Brain microvascular endothelial cell (primary cell): ENCODE measurements around the gene ST8SIA1.

ENCODE experiments used
- DNase-seq: peaks from one replicate; pipeline ENCODE4 v3.0.0-alpha.2; 2020
- H3K27ac ChIP-seq: fragments of 250-450 bp; sonication (Bioruptor Pico); 2 replicates; pipeline ENCODE4 v1.5.1; 2020; ENCODE audit warnings: mild to moderate bottlenecking, moderate library complexity
- H3K27me3 ChIP-seq: fragments of 250-450 bp; sonication (Bioruptor Pico); replicated peaks from 2 replicates; pipeline ENCODE4 v1.5.1; 2020; ENCODE audit warnings: mild to moderate bottlenecking
- H3K36me3 ChIP-seq: fragments of 250-450 bp; sonication (Bioruptor Pico); replicated peaks from 2 replicates; pipeline ENCODE4 v1.5.1; 2020; ENCODE audit warnings: mild to moderate bottlenecking
- H3K4me3 ChIP-seq: 2 replicates; pipeline ENCODE4 v1.5.1; 2011; ENCODE audit warnings: low read depth, mild to moderate bottlenecking, control low read depth, low read length, moderate library complexity
- in situ Hi-C: cut with HindIII; loops from 2 replicates; pipeline ENCODE4 v1.10.0; 2017; ENCODE audit warnings: low sequenced_read_pairs, low pct_ligation_motif_present
- TF ChIP-seq, protein P1 (sequence below): IDR thresholded peaks from 2 replicates; pipeline ENCODE4 v1.5.1; 2011; ENCODE audit warnings: low read depth, mild to moderate bottlenecking, moderate library complexity, low read length, control low read depth, inconsistent platforms; ENCODE audit errors: missing control alignments

ST8SIA1 gene

DNA sequence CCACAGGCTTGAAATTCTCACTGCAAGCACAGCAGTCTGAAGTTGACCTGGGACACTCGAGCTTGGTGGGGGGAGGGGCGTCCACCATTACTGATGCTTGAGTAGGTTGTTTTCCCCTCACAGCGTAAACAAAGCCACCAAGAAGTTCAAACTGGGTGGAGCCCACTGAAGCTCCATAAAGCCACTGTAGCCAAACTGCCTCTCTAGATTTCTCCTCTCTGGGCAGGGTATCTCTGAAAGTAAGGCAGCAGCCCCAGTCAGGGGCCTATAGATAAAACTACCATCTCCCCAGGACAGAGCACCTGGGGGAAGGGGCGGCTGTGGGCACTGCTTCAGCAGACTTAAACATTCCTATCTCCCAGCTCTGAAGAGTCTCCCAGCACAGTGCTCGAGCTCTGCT, 31.7 kb upstream of the ST8SIA1 start:
- no peak for DNase-seq
- in situ Hi-C loops, result no loop called here

GRCh38 chr12:22361785-22362184, 27.3 kb upstream of the ST8SIA1 start:
- no peaks in the 10 kb centered on the region for H3K27me3 ChIP-seq
- no peak overlapping the region for H3K27ac ChIP-seq
- no peak overlapping the region for H3K4me3 ChIP-seq
- no peak for DNase-seq
- in situ Hi-C loops, result no loop called here
- H3K36me3 ChIP-seq, result no peaks in the 10 kb centered on the region
- TF ChIP-seq, protein P1, sequence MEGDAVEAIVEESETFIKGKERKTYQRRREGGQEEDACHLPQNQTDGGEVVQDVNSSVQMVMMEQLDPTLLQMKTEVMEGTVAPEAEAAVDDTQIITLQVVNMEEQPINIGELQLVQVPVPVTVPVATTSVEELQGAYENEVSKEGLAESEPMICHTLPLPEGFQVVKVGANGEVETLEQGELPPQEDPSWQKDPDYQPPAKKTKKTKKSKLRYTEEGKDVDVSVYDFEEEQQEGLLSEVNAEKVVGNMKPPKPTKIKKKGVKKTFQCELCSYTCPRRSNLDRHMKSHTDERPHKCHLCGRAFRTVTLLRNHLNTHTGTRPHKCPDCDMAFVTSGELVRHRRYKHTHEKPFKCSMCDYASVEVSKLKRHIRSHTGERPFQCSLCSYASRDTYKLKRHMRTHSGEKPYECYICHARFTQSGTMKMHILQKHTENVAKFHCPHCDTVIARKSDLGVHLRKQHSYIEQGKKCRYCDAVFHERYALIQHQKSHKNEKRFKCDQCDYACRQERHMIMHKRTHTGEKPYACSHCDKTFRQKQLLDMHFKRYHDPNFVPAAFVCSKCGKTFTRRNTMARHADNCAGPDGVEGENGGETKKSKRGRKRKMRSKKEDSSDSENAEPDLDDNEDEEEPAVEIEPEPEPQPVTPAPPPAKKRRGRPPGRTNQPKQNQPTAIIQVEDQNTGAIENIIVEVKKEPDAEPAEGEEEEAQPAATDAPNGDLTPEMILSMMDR, result no peak

More for the DNA sequence above, 31.7 kb upstream of the ST8SIA1 start:
- Histone ChIP-seq H3K27me3 (no peaks in the 10 kb centered on the region), H3K4me3 (no peak overlapping the region), H3K27ac (no peak overlapping the region), H3K36me3 (no peaks in the 10 kb centered on the region)
- TF ChIP-seq, protein P1, result no peak

- no peaks in the 10 kb centered on the region for H3K36me3 ChIP-seq
- no peak overlapping the region for H3K27ac ChIP-seq
- in situ Hi-C loops, result no loop called here
- DNase-seq, result no peak
- TF ChIP-seq, protein P1, result no peak
- H3K4me3 ChIP-seq, result no peak overlapping the region
- H3K27me3 ChIP-seq, result no peaks in the 10 kb centered on the region
These were observed 26.3 kb upstream of the ST8SIA1 start for GRCh38 chr12:22360774-22361173.

GRCh38 chr12:22357531-22357930, 23.0 kb upstream of the ST8SIA1 start:
- DNase-seq, result no peak
- no peaks in the 10 kb centered on the region for H3K27me3 ChIP-seq
- in situ Hi-C loops, result no loop called here
- TF ChIP-seq, protein P1, result no peak
- H3K27ac ChIP-seq, result no peak overlapping the region
- H3K4me3 ChIP-seq, result no peak overlapping the region
- no peaks in the 10 kb centered on the region for H3K36me3 ChIP-seq

GRCh38 chr12:22356231-22356630, 21.7 kb upstream of the ST8SIA1 start:
- Histone ChIP-seq H3K4me3 (no peak overlapping the region), H3K27me3 (no peaks in the 10 kb centered on the region), H3K27ac (no peak overlapping the region), H3K36me3 (no peaks in the 10 kb centered on the region)
- no peak for DNase-seq
- in situ Hi-C loops, result no loop called here
- TF ChIP-seq, protein P1, result no peak

- Histone ChIP-seq H3K27me3 (no peaks in the 10 kb centered on the region), H3K27ac (no peak overlapping the region), H3K36me3 (no peaks in the 10 kb centered on the region), H3K4me3 (no peak overlapping the region)
- in situ Hi-C loops, result no loop called here
- TF ChIP-seq, protein P1, result no peak
- no peak for DNase-seq
These were observed 20.6 kb upstream of the ST8SIA1 start for GRCh38 chr12:22355011-22355580.
